Caco-2 (cell line): Measurements from ENCODE around the gene ST6GALNAC2. TPM values are rescaled to one million over a fixed set of nuclear protein-coding genes. Genes with fewer than 3 reads are reported as not detected.
"Not testable (repeated sequence)": the region's sequence is repeated elsewhere in the genome, so short reads cannot be mapped to it uniquely, and the experiment has no call there.

Experiments
- BruUV-seq: library from RNA; stranded (reverse); fragments of 400-500 nt; replicated peaks from 2 replicates; lab custom pipeline; 2021; lab: Mats Ljungman, UMichigan
- CTCF ChIA-PET: fragments of 300-600 bp; sonication (Branson Sonifier 250); formaldehyde crosslinking; loops from one replicate; lab custom pipeline; 2022; ENCODE audit warnings: antibody characterized with exemption; lab: Charles Lee
- POLR2A ChIA-PET: fragments of 300-600 bp; sonication (Branson Sonifier 250); formaldehyde crosslinking; loops from one replicate; lab custom pipeline; 2022; ENCODE audit warnings: antibody characterized with exemption; lab: Charles Lee
- DNase-seq, 2 experiments: peaks; one replicate each; pipeline versions ENCODE4 v3.0.0 to v3.0.0-alpha.2; 2020 to 2022
- H3K27me3 ChIP-seq: replicated peaks from 2 replicates; pipeline ENCODE4 v1.6.0; 2011; ENCODE audit warnings: low read length; ENCODE audit not compliant: control insufficient read depth, insufficient read depth
- H3K36me3 ChIP-seq: 2 replicates; pipeline ENCODE4 v1.5.1; 2011; ENCODE audit warnings: low read length; ENCODE audit not compliant: control insufficient read depth, insufficient read depth
- H3K4me1 ChIP-seq: fragments of 250-450 bp; sonication (Bioruptor Pico); 2 replicates; pipeline ENCODE4 v1.5.1; 2020; ENCODE audit warnings: mild to moderate bottlenecking
- H3K4me3 ChIP-seq: 2 replicates; pipeline ENCODE4 v1.5.1; 2011; ENCODE audit warnings: low read depth, mild to moderate bottlenecking, control low read depth, low read length
- H3K9me3 ChIP-seq: fragments of 250-450 bp; sonication (Bioruptor Pico); 2 replicates; pipeline ENCODE4 v1.5.1; 2020; ENCODE audit warnings: mild to moderate bottlenecking, moderate library complexity
- H3K27ac Mint-ChIP-seq: one replicate; pipeline ENCODE4 v1.8.0; 2022; ENCODE audit warnings: mixed read lengths; ENCODE audit not compliant: unreplicated experiment
- H3K27me3 Mint-ChIP-seq: one replicate; pipeline ENCODE4 v1.8.0; 2022; ENCODE audit warnings: mixed read lengths; ENCODE audit not compliant: insufficient read depth, unreplicated experiment
- H3K36me3 Mint-ChIP-seq: one replicate; pipeline ENCODE4 v1.8.0; 2022; ENCODE audit warnings: mild to moderate bottlenecking, mixed read lengths; ENCODE audit not compliant: insufficient read depth, unreplicated experiment
- H3K4me1 Mint-ChIP-seq: one replicate; pipeline ENCODE4 v1.8.0; 2022; ENCODE audit warnings: low read depth, mixed read lengths; ENCODE audit not compliant: unreplicated experiment
- H3K4me3 Mint-ChIP-seq: one replicate; pipeline ENCODE4 v1.8.0; 2022; ENCODE audit warnings: mild to moderate bottlenecking, moderate library complexity, mixed read lengths; ENCODE audit not compliant: unreplicated experiment
- H3K9me3 Mint-ChIP-seq: one replicate; pipeline ENCODE4 v1.8.0; 2022; ENCODE audit warnings: mixed read lengths; ENCODE audit not compliant: unreplicated experiment
- intact Hi-C: fragments of 100-400 bp; cut with micrococcal nuclease; formaldehyde crosslinking; loops from one replicate; pipeline ENCODE4 v1.10.0; 2022; ENCODE audit not compliant: unreplicated experiment
- total RNA-seq: library from RNA; stranded (reverse); gene quantifications from 2 replicates; pipeline ENCODE4 v1.2.3, GENCODE V29; 2022
- TF ChIP-seq, protein P1 (sequence below), 2 experiments: fragments of 200-600 bp in 1 of 2; IDR thresholded peaks; 1 replicate in 1 of 2; 2 replicates in 1 of 2; pipeline versions ENCODE4 v1.5.1 to v1.8.0; 2011 to 2022; ENCODE audit warnings: antibody characterized with exemption in 1 of 2, control low read depth in 1 of 2, inconsistent platforms in 1 of 2, low read depth in 1 of 2, low read length in 1 of 2, mild to moderate bottlenecking in 1 of 2, moderate library complexity in 1 of 2; ENCODE audit not compliant: insufficient read depth in 1 of 2, severe bottlenecking in 1 of 2, unreplicated experiment in 1 of 2

Gene ST6GALNAC2
- total RNA-seq, 1 experiment from 2014 or later = 0.77 TPM

- CTCF ChIA-PET = no interaction called here
- no peaks in the 10 kb centered on the region for H3K27me3 Mint-ChIP-seq
- Histone ChIP-seq H3K4me1 (peaks cover 22% of the 10 kb centered on the region), H3K9me3 (no peaks in the 10 kb centered on the region), H3K36me3 (peaks cover 8% of the 10 kb centered on the region), H3K4me3 (no peak overlapping the region), H3K27me3 (no peaks in the 10 kb centered on the region)
- intact Hi-C loops = no loop called here
- peaks cover 91% of the 10 kb centered on the region for H3K36me3 Mint-ChIP-seq
- H3K4me1 Mint-ChIP-seq = peaks cover 12% of the 10 kb centered on the region
- no peaks in the 10 kb centered on the region for H3K9me3 Mint-ChIP-seq
- BruUV-seq = no TSS peak
- TF ChIP-seq, protein P1, sequence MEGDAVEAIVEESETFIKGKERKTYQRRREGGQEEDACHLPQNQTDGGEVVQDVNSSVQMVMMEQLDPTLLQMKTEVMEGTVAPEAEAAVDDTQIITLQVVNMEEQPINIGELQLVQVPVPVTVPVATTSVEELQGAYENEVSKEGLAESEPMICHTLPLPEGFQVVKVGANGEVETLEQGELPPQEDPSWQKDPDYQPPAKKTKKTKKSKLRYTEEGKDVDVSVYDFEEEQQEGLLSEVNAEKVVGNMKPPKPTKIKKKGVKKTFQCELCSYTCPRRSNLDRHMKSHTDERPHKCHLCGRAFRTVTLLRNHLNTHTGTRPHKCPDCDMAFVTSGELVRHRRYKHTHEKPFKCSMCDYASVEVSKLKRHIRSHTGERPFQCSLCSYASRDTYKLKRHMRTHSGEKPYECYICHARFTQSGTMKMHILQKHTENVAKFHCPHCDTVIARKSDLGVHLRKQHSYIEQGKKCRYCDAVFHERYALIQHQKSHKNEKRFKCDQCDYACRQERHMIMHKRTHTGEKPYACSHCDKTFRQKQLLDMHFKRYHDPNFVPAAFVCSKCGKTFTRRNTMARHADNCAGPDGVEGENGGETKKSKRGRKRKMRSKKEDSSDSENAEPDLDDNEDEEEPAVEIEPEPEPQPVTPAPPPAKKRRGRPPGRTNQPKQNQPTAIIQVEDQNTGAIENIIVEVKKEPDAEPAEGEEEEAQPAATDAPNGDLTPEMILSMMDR (IDR thresholded peaks at IDR 0.05; ENCODE audit: insufficient read depth in 1 of 2, low read depth in 1 of 2, low read length in 1 of 2, severe bottlenecking in 1 of 2, unreplicated experiment in 1 of 2) = no peak
- no peak overlapping the region for H3K27ac Mint-ChIP-seq
- DNase-seq = no peak
- no peak overlapping the region for H3K4me3 Mint-ChIP-seq
- POLR2A ChIA-PET = no interaction called here
Observed at GRCh38 chr17:76561332-76561731, 24.3 kb downstream of the ST6GALNAC2 start.

DNA sequence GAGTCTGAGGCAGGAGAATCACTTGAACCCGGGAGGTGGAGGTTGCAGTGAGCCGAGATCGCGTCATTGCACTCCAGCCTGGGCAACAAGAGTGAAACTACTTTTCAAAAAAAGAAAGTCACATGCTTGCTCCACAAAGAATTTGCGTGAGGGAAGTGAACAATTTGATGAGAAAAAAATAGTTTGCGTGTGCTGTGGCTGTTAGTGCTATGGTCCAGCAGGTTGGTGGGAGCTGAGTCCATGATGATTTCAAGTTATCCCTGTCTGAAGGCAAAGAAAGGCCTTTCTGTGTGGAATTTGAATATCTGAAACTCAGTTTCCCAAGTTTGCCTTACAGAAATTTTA is 24.8 kb downstream of the ST6GALNAC2 start:
- Histone ChIP-seq H3K4me3 (no peak overlapping the region), H3K36me3 (peaks cover 8% of the 10 kb centered on the region), H3K9me3 (no peaks in the 10 kb centered on the region), H3K27me3 (no peaks in the 10 kb centered on the region), H3K4me1 (peaks cover 22% of the 10 kb centered on the region)
- no peak overlapping the region for H3K4me3 Mint-ChIP-seq
- BruUV-seq = no TSS peak
- no peaks in the 10 kb centered on the region for H3K27me3 Mint-ChIP-seq
- ChIA-PET CTCF (no interaction called here), POLR2A (no interaction called here)
- no peak for DNase-seq
- no peaks in the 10 kb centered on the region for H3K9me3 Mint-ChIP-seq
- peaks cover 10% of the 10 kb centered on the region for H3K4me1 Mint-ChIP-seq
- TF ChIP-seq, protein P1 (IDR thresholded peaks at IDR 0.05; ENCODE audit: insufficient read depth in 1 of 2, low read depth in 1 of 2, low read length in 1 of 2, severe bottlenecking in 1 of 2, unreplicated experiment in 1 of 2) = no peak
- intact Hi-C loops = no loop called here
- no peak overlapping the region for H3K27ac Mint-ChIP-seq
- H3K36me3 Mint-ChIP-seq = peaks cover 86% of the 10 kb centered on the region

DNA sequence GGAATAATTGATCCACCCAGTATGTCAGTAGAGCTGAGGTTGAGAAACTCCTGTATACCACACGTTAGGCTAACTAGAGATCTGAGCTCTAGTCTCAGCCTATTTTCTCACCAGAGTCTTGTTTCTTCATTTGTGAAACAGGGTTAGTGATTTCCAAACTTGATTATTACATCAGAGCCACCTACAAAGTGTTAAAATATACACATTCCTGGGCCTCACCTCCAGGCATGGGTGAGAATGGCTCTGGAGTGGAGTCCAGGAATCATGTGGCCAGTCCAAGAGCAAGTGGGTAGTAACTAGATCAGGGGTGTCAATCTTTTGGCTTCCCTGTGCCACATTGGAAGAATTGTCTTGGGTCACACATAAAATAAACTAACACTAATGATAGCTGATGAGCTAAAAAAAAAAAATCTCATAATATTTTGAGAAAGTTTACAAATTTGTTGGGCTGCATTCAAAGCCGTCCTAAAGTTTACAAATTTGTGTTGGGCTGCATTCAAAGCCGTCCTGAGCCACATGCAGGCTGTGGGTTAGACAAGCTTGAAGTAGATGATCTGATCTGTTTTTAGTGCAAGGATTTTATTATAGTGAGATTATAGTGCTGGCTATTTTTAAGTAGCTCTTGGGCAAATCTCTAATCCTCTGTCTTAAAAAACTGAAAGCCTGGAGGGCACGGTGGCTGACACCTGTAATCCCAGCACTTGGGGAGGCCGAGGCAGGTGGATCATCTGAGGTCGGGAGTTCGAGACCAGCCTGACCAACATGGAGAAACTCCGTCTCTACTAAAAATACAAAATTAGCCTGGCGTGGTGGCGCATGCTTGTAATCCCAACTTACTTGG is 25.4 kb downstream of the ST6GALNAC2 start:
- peaks cover 25% of the 10 kb centered on the region for H3K4me1 ChIP-seq
- intact Hi-C loops = no loop called here
- TF ChIP-seq, protein P1 (IDR thresholded peaks at IDR 0.05; ENCODE audit: insufficient read depth in 1 of 2, low read depth in 1 of 2, low read length in 1 of 2, severe bottlenecking in 1 of 2, unreplicated experiment in 1 of 2) = no peak
- BruUV-seq = no TSS peak
- ChIA-PET POLR2A (interaction anchor here (0.7 to 0.8 kb wide), 2 partner anchors 121 to 195 kb away, joined by 3 read pairs; no protein-coding TSS in a partner anchor), CTCF (interaction anchor here (1.0 kb wide), 1 partner anchor 64 kb away, joined by 3 read pairs; no protein-coding TSS in a partner anchor)
- no peak for DNase-seq
- no peaks in the 10 kb centered on the region for H3K9me3 ChIP-seq
- H3K4me3 ChIP-seq = no peak overlapping the region
- Mint-ChIP-seq H3K9me3 (no peaks in the 10 kb centered on the region), H3K4me3 (peak overlapping the region; percentile 90), H3K4me1 (peaks cover 12% of the 10 kb centered on the region), H3K36me3 (peaks cover 80% of the 10 kb centered on the region), H3K27me3 (no peaks in the 10 kb centered on the region), H3K27ac (no peak overlapping the region)
- H3K27me3 ChIP-seq = no peaks in the 10 kb centered on the region
- H3K36me3 ChIP-seq = peaks cover 8% of the 10 kb centered on the region

DNA sequence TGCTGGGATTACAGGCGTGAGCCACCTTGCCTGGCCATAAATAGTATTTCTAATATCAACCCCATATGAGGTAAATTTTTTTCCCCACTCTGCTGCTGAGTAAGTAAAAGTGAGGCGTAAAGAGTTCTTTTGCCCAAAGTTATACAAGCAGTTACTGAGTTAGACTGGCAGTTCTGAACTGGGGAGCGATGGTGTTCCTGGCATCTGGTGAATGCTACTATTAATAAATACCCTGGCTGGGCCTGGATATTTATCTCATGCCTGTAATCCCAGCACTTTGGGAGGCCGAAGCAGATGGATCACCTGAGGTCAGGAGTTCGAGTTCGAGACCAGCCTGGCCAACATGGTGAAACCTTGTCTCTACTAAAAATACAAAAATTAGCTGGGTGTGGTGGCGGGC is 26.2 kb downstream of the ST6GALNAC2 start:
- H3K27me3 ChIP-seq, H3K36me3 ChIP-seq, DNase-seq, H3K9me3 ChIP-seq, H3K27ac Mint-ChIP-seq, H3K27me3 Mint-ChIP-seq, intact Hi-C loops, H3K9me3 Mint-ChIP-seq, H3K4me3 ChIP-seq, BruUV-seq: not testable (repeated sequence)
- Mint-ChIP-seq H3K4me1 (peaks cover 12% of the 10 kb centered on the region), H3K36me3 (peaks cover 72% of the 10 kb centered on the region), H3K4me3 (peak overlapping the region; percentile 90)
- H3K4me1 ChIP-seq = peaks cover 25% of the 10 kb centered on the region
- CTCF ChIA-PET = interaction anchor here (1.0 kb wide), 1 partner anchor 65 kb away, joined by 3 read pairs; no protein-coding TSS in a partner anchor
- POLR2A ChIA-PET = interaction anchor here (0.8 kb wide), 1 partner anchor 122 kb away, joined by 3 read pairs; no protein-coding TSS in a partner anchor
